WERI-Rb-1 (cell line): ENCODE measurements around the gene GATC.

ENCODE experiments used
- DNase-seq: peaks from one replicate; pipeline ENCODE4 v3.0.0-alpha.2; 2020
- H3K27ac ChIP-seq: fragments of 250-450 bp; sonication (Bioruptor Pico); 2 replicates; pipeline ENCODE4 v1.5.1; 2020; ENCODE audit warnings: mild to moderate bottlenecking, moderate library complexity
- H3K27me3 ChIP-seq: fragments of 250-450 bp; sonication (Bioruptor Pico); 2 replicates; pipeline ENCODE4 v1.5.1; 2021; ENCODE audit warnings: mild to moderate bottlenecking, low read depth, moderate library complexity; ENCODE audit not compliant: insufficient read depth, severe bottlenecking
- H3K36me3 ChIP-seq: fragments of 250-450 bp; sonication (Bioruptor Pico); 2 replicates; pipeline ENCODE4 v1.5.1; 2020; ENCODE audit warnings: mild to moderate bottlenecking, moderate library complexity
- H3K4me3 ChIP-seq: 2 replicates; pipeline ENCODE4 v1.5.1; 2011; ENCODE audit warnings: low read depth, mild to moderate bottlenecking, control low read depth, low read length
- H3K9me3 ChIP-seq: fragments of 250-450 bp; sonication (Bioruptor Pico); 2 replicates; pipeline ENCODE4 v1.5.1; 2021; ENCODE audit warnings: mild to moderate bottlenecking, moderate library complexity; ENCODE audit not compliant: severe bottlenecking
- TF ChIP-seq, protein P1 (sequence below): IDR thresholded peaks from 2 replicates; pipeline ENCODE4 v1.5.1; 2011; ENCODE audit warnings: low read depth, mild to moderate bottlenecking, control low read depth, inconsistent platforms, low read length

Gene GATC

DNA sequence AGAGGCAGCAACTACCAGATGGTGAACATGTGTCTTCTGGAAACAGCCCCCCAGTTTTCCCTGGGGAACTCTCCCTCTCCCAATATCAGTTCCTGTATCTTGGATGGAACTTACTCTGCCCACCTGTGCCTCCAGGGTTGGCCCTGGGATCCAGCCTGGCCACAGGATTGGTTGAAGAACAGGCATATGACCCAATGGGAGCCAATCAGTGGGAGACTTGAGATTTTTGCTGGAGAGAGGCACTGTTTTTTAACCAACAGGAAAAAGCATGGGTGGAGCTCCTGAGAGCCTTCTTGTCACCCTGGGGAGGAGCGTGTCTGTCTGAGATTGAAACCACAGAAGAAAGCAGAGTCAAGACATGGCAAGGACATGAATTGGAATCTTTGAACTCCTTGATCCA lies 42.0 kb upstream of the GATC start:
- Histone ChIP-seq H3K4me3 (no peak overlapping the region), H3K36me3 (no peaks in the 10 kb centered on the region), H3K27me3 (no peaks in the 10 kb centered on the region), H3K27ac (no peak overlapping the region), H3K9me3 (no peaks in the 10 kb centered on the region)
- TF ChIP-seq, protein P1, sequence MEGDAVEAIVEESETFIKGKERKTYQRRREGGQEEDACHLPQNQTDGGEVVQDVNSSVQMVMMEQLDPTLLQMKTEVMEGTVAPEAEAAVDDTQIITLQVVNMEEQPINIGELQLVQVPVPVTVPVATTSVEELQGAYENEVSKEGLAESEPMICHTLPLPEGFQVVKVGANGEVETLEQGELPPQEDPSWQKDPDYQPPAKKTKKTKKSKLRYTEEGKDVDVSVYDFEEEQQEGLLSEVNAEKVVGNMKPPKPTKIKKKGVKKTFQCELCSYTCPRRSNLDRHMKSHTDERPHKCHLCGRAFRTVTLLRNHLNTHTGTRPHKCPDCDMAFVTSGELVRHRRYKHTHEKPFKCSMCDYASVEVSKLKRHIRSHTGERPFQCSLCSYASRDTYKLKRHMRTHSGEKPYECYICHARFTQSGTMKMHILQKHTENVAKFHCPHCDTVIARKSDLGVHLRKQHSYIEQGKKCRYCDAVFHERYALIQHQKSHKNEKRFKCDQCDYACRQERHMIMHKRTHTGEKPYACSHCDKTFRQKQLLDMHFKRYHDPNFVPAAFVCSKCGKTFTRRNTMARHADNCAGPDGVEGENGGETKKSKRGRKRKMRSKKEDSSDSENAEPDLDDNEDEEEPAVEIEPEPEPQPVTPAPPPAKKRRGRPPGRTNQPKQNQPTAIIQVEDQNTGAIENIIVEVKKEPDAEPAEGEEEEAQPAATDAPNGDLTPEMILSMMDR: no peak
- DNase-seq: no peak

DNA sequence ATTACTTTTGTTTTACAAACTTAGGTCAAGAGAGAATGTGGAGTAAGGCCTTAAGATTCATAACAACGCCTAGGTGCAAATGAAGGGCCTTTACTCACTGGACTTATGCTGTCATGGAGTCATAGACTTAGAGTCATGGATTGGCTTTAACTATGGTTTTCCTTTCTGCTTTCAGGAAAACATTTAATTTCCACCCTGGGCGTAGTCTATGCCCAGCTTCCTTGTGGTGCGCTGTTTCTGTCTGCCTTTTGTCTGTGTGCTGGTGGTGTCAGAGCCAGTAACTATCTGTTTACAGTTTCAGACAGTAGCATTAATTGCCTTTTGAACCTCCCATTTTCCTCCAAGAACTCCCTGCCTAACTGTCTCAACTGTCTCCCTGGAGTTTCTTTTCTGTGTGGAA lies 40.2 kb upstream of the GATC start:
- no peaks in the 10 kb centered on the region for H3K36me3 ChIP-seq
- no peak overlapping the region for H3K4me3 ChIP-seq
- H3K27me3 ChIP-seq: no peaks in the 10 kb centered on the region
- H3K9me3 ChIP-seq: no peaks in the 10 kb centered on the region
- TF ChIP-seq, protein P1: no peak
- no peak overlapping the region; the same call in 1 of the 2 replicates for H3K27ac ChIP-seq
- DNase-seq: no peak

DNA sequence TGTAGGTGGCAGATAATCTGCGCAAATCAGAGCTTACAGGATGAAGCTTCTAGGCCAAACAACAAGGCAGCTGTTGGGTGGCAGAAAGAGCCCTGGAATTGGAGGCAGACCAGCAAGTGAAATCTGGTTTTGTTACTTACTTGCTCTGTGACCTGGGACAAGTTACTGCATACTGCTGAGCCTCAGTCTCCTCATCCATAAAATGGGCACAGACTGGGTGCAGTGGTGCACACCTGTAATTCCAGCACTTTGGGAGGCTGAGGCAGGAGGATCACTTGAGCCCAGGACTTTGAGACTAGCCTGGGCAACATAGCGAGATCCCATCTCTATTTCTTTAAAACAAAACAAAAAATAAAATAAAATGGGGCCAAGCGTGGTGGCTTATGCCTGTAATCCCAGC lies 39.7 kb upstream of the GATC start:
- TF ChIP-seq, protein P1: no peak
- H3K36me3 ChIP-seq: no peaks in the 10 kb centered on the region
- no peak overlapping the region for H3K4me3 ChIP-seq
- H3K9me3 ChIP-seq: no peaks in the 10 kb centered on the region
- no peak for DNase-seq
- no peak overlapping the region for H3K27ac ChIP-seq
- H3K27me3 ChIP-seq: no peaks in the 10 kb centered on the region

DNA sequence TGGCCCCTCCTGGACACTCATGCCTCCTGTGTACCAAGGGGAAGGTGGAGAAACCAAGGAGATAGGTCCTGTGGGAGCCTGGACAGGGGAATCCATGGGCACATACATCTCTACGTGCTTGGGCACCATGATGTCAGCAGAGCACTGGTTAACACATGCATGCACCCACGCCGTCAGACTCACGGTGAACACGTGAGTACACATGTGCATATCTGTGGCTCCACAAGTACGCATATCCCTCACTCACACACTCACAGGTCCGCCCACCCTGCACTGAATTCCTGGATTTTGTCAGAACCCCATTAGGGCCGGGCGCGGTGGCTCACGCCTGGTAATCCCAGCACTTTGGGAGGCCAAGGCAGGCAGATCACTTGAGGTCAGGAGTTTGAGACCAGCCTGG lies 37.5 kb upstream of the GATC start:
- H3K9me3 ChIP-seq: no peaks in the 10 kb centered on the region
- H3K27ac ChIP-seq: no peak overlapping the region
- DNase-seq: no peak
- H3K27me3 ChIP-seq: no peaks in the 10 kb centered on the region
- H3K36me3 ChIP-seq: no peaks in the 10 kb centered on the region
- H3K4me3 ChIP-seq: no peak overlapping the region
- TF ChIP-seq, protein P1: no peak

DNA sequence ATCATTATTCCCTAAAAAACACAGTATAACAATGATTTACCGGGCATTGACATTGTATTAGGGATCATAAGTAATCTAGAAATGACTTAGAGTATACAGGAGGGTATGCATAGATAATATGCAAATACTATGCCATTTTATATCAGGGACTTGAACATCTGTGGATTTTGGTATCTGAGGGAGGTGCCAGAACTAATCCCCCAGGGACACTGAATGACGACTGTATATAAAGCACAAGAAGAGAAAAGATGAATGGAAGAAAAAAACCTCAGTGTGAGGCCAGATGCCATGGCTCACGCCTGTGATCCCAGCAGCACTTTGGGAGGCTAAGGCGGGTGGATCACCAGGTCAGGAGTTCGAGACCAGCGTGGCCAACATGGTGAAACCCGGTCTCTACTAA lies 33.8 kb upstream of the GATC start:
- Histone ChIP-seq H3K4me3 (no peak overlapping the region), H3K27ac (no peak overlapping the region), H3K36me3 (no peaks in the 10 kb centered on the region), H3K9me3 (no peaks in the 10 kb centered on the region), H3K27me3 (no peaks in the 10 kb centered on the region)
- TF ChIP-seq, protein P1: no peak
- DNase-seq: no peak

DNA sequence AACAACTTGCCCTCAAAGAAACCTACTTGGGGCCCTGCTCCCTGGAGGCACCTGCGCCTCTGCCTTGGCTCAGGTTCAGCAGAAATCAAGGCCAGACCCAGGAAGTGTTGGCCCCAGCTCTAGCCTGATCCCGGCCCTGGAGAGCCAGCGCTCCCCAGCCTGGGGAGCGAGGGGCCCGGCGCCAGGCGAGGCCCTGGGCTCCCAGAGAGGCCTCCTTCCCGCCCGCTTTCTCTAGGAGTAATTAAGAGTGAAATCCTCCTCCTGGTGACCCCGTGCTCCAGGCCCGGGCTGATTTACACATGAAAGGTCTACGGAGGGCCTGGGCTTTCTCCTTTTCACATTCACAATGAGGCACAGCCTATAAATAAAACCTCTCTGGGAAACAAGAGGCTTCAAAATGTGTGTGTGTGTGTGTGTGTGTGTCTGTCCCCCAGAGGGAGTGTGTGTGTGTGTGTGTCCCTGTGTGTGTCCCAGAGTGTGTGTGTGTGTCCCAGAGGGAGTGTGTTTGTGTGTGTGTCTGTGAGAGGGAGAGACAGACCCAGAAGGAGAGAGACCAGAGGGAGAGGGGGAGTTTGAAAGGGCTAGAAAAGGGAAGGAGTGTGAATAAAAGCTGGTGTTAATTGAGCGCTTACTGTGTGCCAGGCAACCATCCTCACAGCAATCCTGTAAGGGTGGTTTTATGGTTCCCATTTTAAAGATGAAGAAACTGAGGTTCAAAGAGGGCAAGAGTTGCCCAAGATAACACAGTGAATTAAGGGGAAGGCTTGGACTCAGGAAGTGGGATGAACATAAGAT lies 32.1 kb upstream of the GATC start:
- no peaks in the 10 kb centered on the region for H3K36me3 ChIP-seq
- DNase-seq: no peak

More for the DNA sequence above, 32.1 kb upstream of the GATC start:
- Histone ChIP-seq H3K27ac (no peak overlapping the region), H3K27me3 (no peaks in the 10 kb centered on the region), H3K4me3 (no peak overlapping the region), H3K9me3 (no peaks in the 10 kb centered on the region)
- TF ChIP-seq, protein P1: no peak
